Testis (tissue), 2 donors: ENCODE results near the gene RFT1.

ENCODE experiments used
- CTCF ChIP-seq, 3 experiments: fragments of 450-650 bp in 2 of 3; fragments of 200-600 bp in 1 of 3; sonication (generic) in 1 of 3; IDR thresholded peaks; one replicate each; pipeline ENCODE4 v1.5.1; 2016 to 2019; ENCODE audit warnings: antibody characterized with exemption in 3 of 3, mild to moderate bottlenecking in 2 of 3, moderate library complexity in 1 of 3
- POLR2A ChIP-seq: fragments of 450-650 bp; IDR thresholded peaks from one replicate; pipeline ENCODE4 v1.6.1; 2017; ENCODE audit warnings: antibody characterized with exemption, mild to moderate bottlenecking, moderate library complexity

- TF ChIP-seq CTCF (IDR thresholded peaks at IDR 0.05) (no peak), POLR2A (no peak)
These were observed 55.2 kb downstream of the RFT1 start for GRCh38 chr3:53074761-53075742.
